ENCODE data around the gene FRK. TPM values are rescaled to one million over a fixed set of nuclear protein-coding genes. Genes with fewer than 3 reads are reported as not detected.
"Not testable (repeated sequence)": the region's sequence is repeated elsewhere in the genome, so short reads cannot be mapped to it uniquely, and the experiment has no call there.

Gene FRK
- total RNA-seq, 6 experiments from 2014 or later = 0.02 to 0.03 (median 0.02) TPM; not detected in 1

DNA sequence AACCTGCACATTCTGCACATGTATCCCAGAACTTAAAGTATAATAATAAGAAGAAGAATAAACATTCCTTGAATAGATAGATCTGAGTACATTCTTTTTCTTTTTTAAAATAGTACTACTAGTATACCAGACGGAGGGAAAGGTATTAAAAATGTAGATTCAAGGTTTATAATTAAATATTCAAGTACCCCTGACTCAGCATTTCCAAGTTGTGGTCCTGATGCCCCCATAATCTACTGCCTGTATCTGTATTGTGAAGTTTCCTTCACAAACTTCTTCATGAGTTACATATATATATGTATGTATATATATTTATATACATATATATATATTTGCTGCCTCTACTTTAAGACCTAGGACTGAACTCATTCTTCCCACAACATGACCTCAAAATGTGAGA, 14.0 kb downstream of the FRK start:
- no peak for DNase-seq
- H3K4me1 Mint-ChIP-seq (ENCODE audit: low read depth) = peaks cover 10% of the 10 kb centered on the region
- no peaks in the 10 kb centered on the region for H3K36me3 Mint-ChIP-seq (ENCODE audit: low read depth)
- H3K4me3 Mint-ChIP-seq = no peak overlapping the region
- no peak for TF ChIP-seq CTCF (IDR thresholded peaks at IDR 0.05)
- H3K27me3 Mint-ChIP-seq (ENCODE audit: insufficient read depth) = no peaks in the 10 kb centered on the region; the same call in none of the 2 replicates
- no peak overlapping the region for H3K27ac Mint-ChIP-seq
- H3K9me3 Mint-ChIP-seq = no peaks in the 10 kb centered on the region; the same call in 1 of the 2 replicates

- H3K4me3 Mint-ChIP-seq; DNase-seq; H3K27ac Mint-ChIP-seq; H3K36me3 Mint-ChIP-seq (ENCODE audit: low read depth); H3K9me3 Mint-ChIP-seq; H3K27me3 Mint-ChIP-seq (ENCODE audit: insufficient read depth): not testable (repeated sequence)
- H3K4me1 Mint-ChIP-seq (ENCODE audit: low read depth) = peaks cover 10% of the 10 kb centered on the region
These were observed 14.4 kb downstream of the FRK start for GRCh38 chr6:116046272-116046671.

GRCh38 chr6:116041934-116042333, 18.8 kb downstream of the FRK start:
- Mint-ChIP-seq H3K36me3 (ENCODE audit: low read depth) (no peaks in the 10 kb centered on the region), H3K27ac (no peak overlapping the region), H3K27me3 (ENCODE audit: insufficient read depth) (no peaks in the 10 kb centered on the region; the same call in none of the 2 replicates), H3K4me3 (no peak overlapping the region), H3K9me3 (no peaks in the 10 kb centered on the region; the same call in 1 of the 2 replicates), H3K4me1 (ENCODE audit: low read depth) (no peaks in the 10 kb centered on the region)
- no peak for TF ChIP-seq CTCF (IDR thresholded peaks at IDR 0.05)
- no peak for DNase-seq

DNA sequence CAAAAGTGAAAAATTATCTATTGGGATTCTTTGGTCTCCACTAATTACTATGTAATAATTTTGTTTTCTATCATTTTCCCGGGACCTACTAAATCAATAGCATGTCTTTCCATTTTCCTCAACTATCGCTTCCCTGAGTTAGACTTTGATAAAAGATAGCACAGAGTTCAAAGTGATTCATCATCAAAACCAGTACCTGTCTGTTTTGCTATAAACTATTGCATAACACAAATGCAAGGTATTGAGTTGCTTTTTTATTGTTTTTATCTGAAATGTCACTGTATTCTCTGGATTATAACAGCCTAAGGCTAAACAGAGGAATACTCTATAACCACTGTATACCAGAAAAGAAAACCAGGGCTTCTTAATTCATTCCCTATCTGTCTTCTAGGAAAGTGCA, 19.7 kb downstream of the FRK start:
- Mint-ChIP-seq H3K36me3 (ENCODE audit: low read depth) (no peaks in the 10 kb centered on the region), H3K4me3 (no peak overlapping the region), H3K9me3 (no peaks in the 10 kb centered on the region; the same call in 1 of the 2 replicates), H3K27ac (no peak overlapping the region), H3K4me1 (ENCODE audit: low read depth) (peaks cover 5% of the 10 kb centered on the region), H3K27me3 (ENCODE audit: insufficient read depth) (no peaks in the 10 kb centered on the region; the same call in none of the 2 replicates)
- DNase-seq = no peak
- no peak for TF ChIP-seq CTCF (IDR thresholded peaks at IDR 0.05)

DNA sequence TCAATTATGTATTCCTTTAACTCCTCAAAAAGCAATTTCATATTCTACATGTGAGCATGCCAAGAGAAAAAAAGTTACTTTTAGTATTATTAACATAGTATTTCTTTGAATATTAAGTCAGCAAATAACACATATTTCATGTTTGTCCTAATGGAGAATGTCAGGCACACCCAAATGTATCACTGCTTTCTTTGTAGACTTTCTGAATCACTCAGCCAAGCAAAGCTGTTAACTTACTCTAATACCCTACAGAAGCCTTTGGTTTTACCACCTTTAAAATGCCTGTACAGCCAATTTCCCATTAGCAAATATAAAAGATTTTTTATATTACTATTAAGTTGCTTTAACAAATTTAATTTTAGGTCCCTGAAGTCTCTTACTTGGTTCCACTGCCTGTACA, 23.8 kb downstream of the FRK start:
- Mint-ChIP-seq H3K9me3 (no peaks in the 10 kb centered on the region), H3K4me1 (ENCODE audit: low read depth) (peaks cover 31% of the 10 kb centered on the region), H3K36me3 (ENCODE audit: low read depth) (no peaks in the 10 kb centered on the region), H3K27me3 (ENCODE audit: insufficient read depth) (no peaks in the 10 kb centered on the region; the same call in 1 of the 2 replicates), H3K27ac (no peak overlapping the region), H3K4me3 (no peak overlapping the region)
- TF ChIP-seq CTCF (IDR thresholded peaks at IDR 0.05) = no peak
- DNase-seq = no peak

GRCh38 chr6:116036075-116036773, 24.5 kb downstream of the FRK start:
- DNase-seq = no peak
- Mint-ChIP-seq H3K27ac (no peak overlapping the region), H3K4me1 (ENCODE audit: low read depth) (peaks cover 31% of the 10 kb centered on the region), H3K9me3 (no peaks in the 10 kb centered on the region), H3K4me3 (no peak overlapping the region), H3K36me3 (ENCODE audit: low read depth) (no peaks in the 10 kb centered on the region), H3K27me3 (ENCODE audit: insufficient read depth) (no peaks in the 10 kb centered on the region; the same call in 1 of the 2 replicates)
- no peak for TF ChIP-seq CTCF (IDR thresholded peaks at IDR 0.05)

Measured in HFFc6 (cell line).